Right atrium auricular region (tissue), 2 donors: Measurements from ENCODE around the gene TRNP1. TPM values are rescaled to one million over a fixed set of nuclear protein-coding genes. Genes with fewer than 3 reads are reported as not detected.

Source experiments
- DNase-seq: peaks from one replicate; pipeline ENCODE4 v3.0.0-alpha.2; 2019; ENCODE audit warnings: low spot score
- H3K27ac ChIP-seq, 2 donors: fragments of 200-600 bp; sonication (generic); 1 replicate in 1 of 2; 2 replicates in 1 of 2; pipeline ENCODE4 v1.5.1; 2016 to 2019
- H3K27me3 ChIP-seq, 2 donors: fragments of 200-600 bp; sonication (generic); one replicate each; pipeline versions ENCODE4 v1.5.1 to v1.6.0; 2017 to 2019
- H3K36me3 ChIP-seq: fragments of 200-600 bp; sonication (generic); one replicate; pipeline ENCODE4 v1.5.1; 2016
- H3K4me1 ChIP-seq, 2 donors: fragments of 200-600 bp; sonication (generic); one replicate each; pipeline versions ENCODE4 v1.5.1 to v1.6.0; 2017 to 2019
- H3K4me3 ChIP-seq, 2 donors: fragments of 200-600 bp; sonication (generic); 1 replicate in 1 of 2; 2 replicates in 1 of 2; pipeline ENCODE4 v1.5.1; 2017 to 2019; ENCODE audit warnings: mild to moderate bottlenecking in 1 of 2, moderate library complexity in 1 of 2
- H3K9me3 ChIP-seq, 2 donors: fragments of 200-600 bp; sonication (generic); one replicate each; pipeline ENCODE4 v1.5.1; 2019
- total RNA-seq, 2 donors: library from RNA; depleted of rRNA; stranded (reverse); fragments of >200 nt; gene quantifications; one replicate each; pipeline ENCODE4 v1.1.0, GENCODE V29; 2016
- TF ChIP-seq, protein P1 (sequence below), 2 donors: fragments of 200-600 bp; sonication (generic); IDR thresholded peaks; one replicate each; pipeline ENCODE4 v1.5.1; 2019; ENCODE audit warnings: antibody characterized with exemption in 2 of 2

Gene TRNP1
- total RNA-seq, 2 donors from 2014 or later = 72.5 to 151 TPM

DNA sequence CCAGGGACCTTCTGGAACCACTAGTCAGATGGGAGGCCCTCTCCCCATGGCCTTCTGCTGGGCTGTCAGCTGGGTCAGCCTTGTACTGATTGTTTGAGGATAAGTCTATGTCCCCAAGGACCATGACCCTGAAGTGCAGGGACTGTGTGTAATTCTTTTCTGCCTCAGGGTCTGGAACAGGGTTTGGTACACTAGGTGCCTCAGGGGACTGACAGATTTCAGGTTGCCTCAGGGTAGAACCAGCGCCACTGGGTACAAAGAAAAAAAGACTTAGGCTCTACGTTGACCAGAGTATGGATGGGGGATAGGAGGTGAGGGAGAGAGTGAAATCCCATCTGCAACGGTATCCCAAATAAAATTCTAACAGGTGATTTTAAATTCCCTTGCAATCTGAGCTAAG, 36.2 kb upstream of the TRNP1 start:
- no peak for DNase-seq
- H3K27me3 ChIP-seq = peaks cover 0 to 16% of the 10 kb centered on the region in 2 donors

DNA sequence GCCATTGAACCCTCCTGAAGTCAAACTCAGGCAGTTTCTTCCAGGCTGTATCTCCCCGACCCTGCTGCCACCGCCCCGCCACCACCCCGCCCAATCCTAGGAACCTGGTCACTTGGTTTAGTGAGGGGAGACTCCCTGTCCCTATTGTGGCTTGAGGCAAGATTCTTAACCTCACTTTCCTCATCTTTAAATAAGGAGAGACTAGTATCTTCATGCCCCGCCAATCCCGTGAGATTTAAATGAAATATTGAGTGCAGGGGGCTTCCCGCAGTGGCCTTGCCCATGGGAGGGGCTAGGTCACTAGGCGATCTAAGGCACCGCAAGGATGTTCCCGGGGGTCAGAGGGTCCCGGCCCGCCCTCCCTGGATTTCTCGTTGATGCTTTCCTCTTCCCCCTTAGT, 34.2 kb upstream of the TRNP1 start:
- H3K4me1 ChIP-seq = peaks cover 0 to 12% of the 10 kb centered on the region in 2 donors
- H3K27ac ChIP-seq = no peak overlapping the region
- DNase-seq = no peak
- no peaks in the 10 kb centered on the region for H3K36me3 ChIP-seq
- TF ChIP-seq, protein P1, sequence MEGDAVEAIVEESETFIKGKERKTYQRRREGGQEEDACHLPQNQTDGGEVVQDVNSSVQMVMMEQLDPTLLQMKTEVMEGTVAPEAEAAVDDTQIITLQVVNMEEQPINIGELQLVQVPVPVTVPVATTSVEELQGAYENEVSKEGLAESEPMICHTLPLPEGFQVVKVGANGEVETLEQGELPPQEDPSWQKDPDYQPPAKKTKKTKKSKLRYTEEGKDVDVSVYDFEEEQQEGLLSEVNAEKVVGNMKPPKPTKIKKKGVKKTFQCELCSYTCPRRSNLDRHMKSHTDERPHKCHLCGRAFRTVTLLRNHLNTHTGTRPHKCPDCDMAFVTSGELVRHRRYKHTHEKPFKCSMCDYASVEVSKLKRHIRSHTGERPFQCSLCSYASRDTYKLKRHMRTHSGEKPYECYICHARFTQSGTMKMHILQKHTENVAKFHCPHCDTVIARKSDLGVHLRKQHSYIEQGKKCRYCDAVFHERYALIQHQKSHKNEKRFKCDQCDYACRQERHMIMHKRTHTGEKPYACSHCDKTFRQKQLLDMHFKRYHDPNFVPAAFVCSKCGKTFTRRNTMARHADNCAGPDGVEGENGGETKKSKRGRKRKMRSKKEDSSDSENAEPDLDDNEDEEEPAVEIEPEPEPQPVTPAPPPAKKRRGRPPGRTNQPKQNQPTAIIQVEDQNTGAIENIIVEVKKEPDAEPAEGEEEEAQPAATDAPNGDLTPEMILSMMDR (IDR thresholded peaks at IDR 0.05) = no peak
- peaks cover 0 to 16% of the 10 kb centered on the region in 2 donors for H3K27me3 ChIP-seq
- peaks cover 0 to 11% of the 10 kb centered on the region in 2 donors for H3K9me3 ChIP-seq
- H3K4me3 ChIP-seq = peak overlapping the region in 1 of 2 donors; percentile 58

More for the DNA sequence above, 36.2 kb upstream of the TRNP1 start:
- H3K4me1 ChIP-seq = peaks cover 0 to 12% of the 10 kb centered on the region in 2 donors
- TF ChIP-seq, protein P1 (IDR thresholded peaks at IDR 0.05) = no peak
- H3K36me3 ChIP-seq = no peaks in the 10 kb centered on the region
- no peak overlapping the region for H3K4me3 ChIP-seq
- peaks cover 0 to 11% of the 10 kb centered on the region in 2 donors for H3K9me3 ChIP-seq
- H3K27ac ChIP-seq = no peak overlapping the region

- peaks cover 0 to 12% of the 10 kb centered on the region in 2 donors for H3K4me1 ChIP-seq
- H3K27me3 ChIP-seq = peaks cover 0 to 16% of the 10 kb centered on the region in 2 donors
Observed at GRCh38 chr1:26959722-26960624, 33.5 kb upstream of the TRNP1 start, which contains the start of gene KDF1. Gene KDF1, minus strand, starts transcription at chr1:26960468. Its CDS starts 8,088 bp downstream, at chr1:26952380.

GRCh38 chr1:26960625-26960966, 32.9 kb upstream of the TRNP1 start:
- H3K9me3 ChIP-seq = peaks cover 0 to 11% of the 10 kb centered on the region in 2 donors
- peak overlapping the region; percentile 43 to 58 for H3K4me3 ChIP-seq
- no peak overlapping the region for H3K27ac ChIP-seq
- H3K4me1 ChIP-seq = peaks cover 0 to 12% of the 10 kb centered on the region in 2 donors
- TF ChIP-seq, protein P1 (IDR thresholded peaks at IDR 0.05) = no peak
- no peak for DNase-seq
- no peaks in the 10 kb centered on the region for H3K36me3 ChIP-seq
- H3K27me3 ChIP-seq = peaks cover 0 to 16% of the 10 kb centered on the region in 2 donors

More at GRCh38 chr1:26959722-26960624, 33.5 kb upstream of the TRNP1 start, which contains the start of gene KDF1:
- peak within 1 kb of the TSS; percentile 43 to 58 for H3K4me3 ChIP-seq
- no peak for DNase-seq
- TF ChIP-seq, protein P1 (IDR thresholded peaks at IDR 0.05) = no peak
- H3K27ac ChIP-seq = no peak within 1 kb of the TSS
- H3K36me3 ChIP-seq = no peaks in the 10 kb centered on the region
- H3K9me3 ChIP-seq = peaks cover 0 to 11% of the 10 kb centered on the region in 2 donors

DNA sequence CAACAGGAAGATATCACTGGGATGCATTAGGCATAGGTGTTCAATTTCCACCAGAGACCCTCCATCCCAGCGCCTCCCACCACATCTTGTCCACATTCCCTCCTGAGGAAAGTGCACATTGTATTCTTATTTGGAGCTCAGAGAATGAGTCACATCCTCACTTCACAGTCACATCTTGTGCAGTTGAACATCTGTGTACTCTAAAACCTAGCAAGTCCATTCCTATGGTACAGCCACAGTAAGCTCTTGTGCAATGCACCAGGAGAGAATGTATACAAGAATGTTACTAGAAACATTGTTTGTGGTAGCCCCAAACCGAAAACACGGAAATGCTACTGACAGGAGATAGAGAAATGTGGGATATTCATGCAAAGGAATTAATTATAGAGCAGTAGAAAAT, 31.7 kb upstream of the TRNP1 start:
- H3K27ac ChIP-seq = no peak overlapping the region
- H3K4me1 ChIP-seq = peaks cover 0 to 12% of the 10 kb centered on the region in 2 donors
- TF ChIP-seq, protein P1 (IDR thresholded peaks at IDR 0.05) = no peak
- H3K4me3 ChIP-seq = no peak overlapping the region
- DNase-seq = no peak
- no peaks in the 10 kb centered on the region for H3K9me3 ChIP-seq
- H3K27me3 ChIP-seq = peaks cover 0 to 16% of the 10 kb centered on the region in 2 donors
- H3K36me3 ChIP-seq = no peaks in the 10 kb centered on the region
